Islet precursor cell (in vitro differentiated cells): ENCODE results near the gene ITGB7.
"Not testable (repeated sequence)": the region's sequence is repeated elsewhere in the genome, so short reads cannot be mapped to it uniquely, and the experiment has no call there.

Source experiments
- DNase-seq: peaks from one replicate; pipeline ENCODE4 v3.0.0-alpha.2; 2018

ITGB7 gene

DNA sequence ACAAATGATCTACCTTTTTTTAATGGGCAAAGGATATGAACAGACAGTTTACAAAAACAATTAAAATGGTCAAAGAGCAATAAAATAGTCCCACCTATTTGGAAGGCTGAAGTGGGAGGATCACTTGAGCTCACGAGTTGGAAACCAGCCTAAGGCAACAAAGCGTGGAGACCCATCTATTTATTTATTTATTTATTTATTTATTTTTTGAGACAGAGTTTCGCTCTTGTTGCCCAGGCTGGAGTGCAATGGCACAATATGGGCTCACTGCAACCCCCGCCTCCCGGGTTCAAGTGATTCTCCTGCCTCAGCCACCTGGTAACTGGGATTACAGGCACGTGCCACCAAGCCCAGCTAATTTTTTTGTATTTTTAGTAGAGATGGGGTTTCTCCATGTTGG, 29.6 kb downstream of the ITGB7 start:
- DNase-seq, result peak; percentile 11

GRCh38 chr12:53176750-53177149, 30.3 kb downstream of the ITGB7 start:
- DNase-seq, result no peak

GRCh38 chr12:53174881-53175491, 32.1 kb downstream of the ITGB7 start:
- DNase-seq, result peak; percentile 94

GRCh38 chr12:53173085-53173715, 33.9 kb downstream of the ITGB7 start:
- DNase-seq, result peak; percentile 90

GRCh38 chr12:53172352-53172751, 34.7 kb downstream of the ITGB7 start:
- DNase-seq, result peak; percentile 89

DNA sequence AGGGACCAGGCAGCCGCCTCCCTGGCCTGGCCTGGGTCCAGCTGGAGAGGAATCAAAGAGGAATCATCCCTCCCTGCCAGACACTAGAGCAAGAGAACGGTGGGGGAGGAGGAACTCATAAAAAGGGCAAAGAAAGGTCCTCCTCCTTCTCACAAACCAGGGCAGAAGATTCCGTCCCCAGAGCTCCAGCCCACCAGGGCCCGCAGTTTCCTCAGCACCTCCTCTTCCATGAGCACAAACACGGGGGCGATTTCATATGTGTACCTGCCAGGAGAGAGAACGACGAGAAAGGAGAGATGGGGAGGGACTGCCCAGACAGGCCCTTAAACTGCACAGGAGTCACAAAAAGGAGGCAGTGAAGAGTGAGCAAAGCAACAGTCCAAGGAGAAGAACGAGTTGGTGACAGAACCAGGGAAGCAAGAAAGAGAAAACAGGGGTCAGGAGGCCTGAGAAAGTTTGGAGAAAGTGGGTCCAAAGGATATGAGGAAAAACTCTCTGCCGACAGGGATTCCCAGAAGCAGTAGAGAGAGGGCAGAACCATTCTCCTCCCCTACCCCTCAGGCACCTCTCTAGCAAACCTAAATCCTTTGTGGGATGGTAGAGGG, 35.2 kb downstream of the ITGB7 start:
- DNase-seq, result no peak

- peak; percentile 82 for DNase-seq
Measured at GRCh38 chr12:53170876-53171724, 36.0 kb downstream of the ITGB7 start.

- no peak for DNase-seq
Measured at GRCh38 chr12:53170215-53170614, 36.8 kb downstream of the ITGB7 start.

- DNase-seq, result no peak
Measured at GRCh38 chr12:53169644-53170043, 37.4 kb downstream of the ITGB7 start.

- DNase-seq, result no peak
Measured at GRCh38 chr12:53166837-53167236, 40.2 kb downstream of the ITGB7 start.

- not testable (repeated sequence) for DNase-seq
Measured at GRCh38 chr12:53163008-53163407, 44.0 kb downstream of the ITGB7 start.

- no peak for DNase-seq
Measured at GRCh38 chr12:53161119-53161911, 45.7 kb downstream of the ITGB7 start.

GRCh38 chr12:53160673-53161072, 46.4 kb downstream of the ITGB7 start:
- DNase-seq, result peak; percentile 67

GRCh38 chr12:53160000-53160399, 47.1 kb downstream of the ITGB7 start:
- no peak for DNase-seq

DNA sequence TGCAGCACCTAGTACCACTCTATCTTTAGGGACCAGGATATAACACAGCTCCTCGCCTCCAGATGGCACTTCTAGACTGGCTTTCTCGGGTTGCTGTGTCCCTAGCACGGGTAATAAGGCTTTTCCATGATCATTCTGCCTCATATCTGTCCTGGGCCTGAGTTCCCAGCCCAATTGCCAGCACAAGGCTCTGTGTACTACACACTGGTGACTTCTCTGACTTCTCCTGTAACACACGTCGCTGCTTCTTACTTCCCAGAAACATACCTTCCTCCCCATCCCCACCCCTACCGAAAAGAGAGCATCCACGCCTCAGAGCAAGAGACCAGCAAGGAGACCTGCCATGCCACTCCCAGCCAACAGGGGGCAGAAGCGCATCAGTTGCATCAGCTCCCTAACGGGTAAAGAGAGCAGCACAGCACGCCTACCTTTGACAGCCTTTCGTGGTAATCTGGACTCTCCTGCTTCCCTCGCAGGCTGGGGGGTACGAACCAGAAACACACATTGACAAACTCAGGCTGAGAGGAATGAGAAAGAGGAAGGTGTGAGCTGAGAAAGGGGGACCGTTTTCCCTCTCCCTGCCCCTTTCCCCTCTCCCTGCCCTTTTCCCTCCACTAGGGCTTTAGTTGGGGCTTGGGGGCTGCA, 47.7 kb downstream of the ITGB7 start:
- peak; percentile 95 for DNase-seq

DNA sequence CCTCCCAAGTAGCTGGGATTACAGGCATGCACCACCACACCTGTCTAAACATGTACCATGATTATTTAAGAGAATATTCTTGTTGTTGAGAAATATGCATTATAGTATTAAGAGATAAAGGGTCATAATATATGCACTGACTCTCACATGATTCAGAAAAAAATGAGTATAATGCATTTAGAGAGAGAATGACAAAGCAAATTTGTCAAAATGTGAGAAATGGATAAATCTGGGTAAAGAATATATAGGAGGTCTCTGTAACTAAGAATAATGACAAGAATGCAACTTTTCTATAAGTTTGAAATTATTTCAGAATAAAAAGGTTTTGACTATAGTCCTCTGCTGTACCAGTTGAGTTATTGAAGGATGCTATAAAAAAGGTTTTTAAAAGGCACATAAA, 54.7 kb downstream of the ITGB7 start:
- DNase-seq, result no peak

DNA sequence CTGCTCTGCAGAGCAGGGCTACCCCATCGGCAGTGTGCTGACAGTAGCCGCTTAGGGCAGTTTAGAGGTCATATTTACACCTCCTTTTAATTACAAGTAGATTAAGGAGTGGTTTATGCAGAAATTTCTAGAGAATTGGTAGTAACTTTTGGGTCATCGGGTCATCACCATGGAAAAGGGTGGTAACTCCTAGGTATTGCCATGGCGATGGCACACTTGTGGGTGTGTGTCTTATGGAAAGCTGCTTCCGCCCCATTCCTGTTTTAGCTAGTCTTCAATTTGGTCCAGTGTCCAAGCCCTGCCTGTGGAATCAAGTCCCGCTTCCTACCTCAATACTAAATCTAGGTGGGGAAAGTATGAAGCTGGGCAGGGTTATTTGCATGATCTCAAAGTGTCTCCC, 56.0 kb downstream of the ITGB7 start:
- no peak for DNase-seq

DNA sequence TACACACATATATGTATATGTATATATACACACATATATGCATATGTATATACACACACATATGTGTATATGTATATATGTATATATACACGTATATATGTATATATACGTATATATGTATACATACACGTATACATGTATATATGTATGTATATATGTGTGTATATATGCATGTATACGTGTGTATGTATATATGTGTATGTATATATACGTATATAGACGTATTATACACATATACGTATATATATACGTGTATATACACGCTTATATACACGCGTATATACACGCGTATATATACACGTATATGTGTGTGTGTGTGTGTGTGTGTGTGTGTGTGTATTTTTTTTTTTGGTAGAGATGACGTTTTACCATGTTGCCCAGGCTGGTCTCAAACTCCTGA, 59.4 kb downstream of the ITGB7 start:
- DNase-seq, result no peak

GRCh38 chr12:53147181-53147580, 59.9 kb downstream of the ITGB7 start:
- no peak for DNase-seq

DNA sequence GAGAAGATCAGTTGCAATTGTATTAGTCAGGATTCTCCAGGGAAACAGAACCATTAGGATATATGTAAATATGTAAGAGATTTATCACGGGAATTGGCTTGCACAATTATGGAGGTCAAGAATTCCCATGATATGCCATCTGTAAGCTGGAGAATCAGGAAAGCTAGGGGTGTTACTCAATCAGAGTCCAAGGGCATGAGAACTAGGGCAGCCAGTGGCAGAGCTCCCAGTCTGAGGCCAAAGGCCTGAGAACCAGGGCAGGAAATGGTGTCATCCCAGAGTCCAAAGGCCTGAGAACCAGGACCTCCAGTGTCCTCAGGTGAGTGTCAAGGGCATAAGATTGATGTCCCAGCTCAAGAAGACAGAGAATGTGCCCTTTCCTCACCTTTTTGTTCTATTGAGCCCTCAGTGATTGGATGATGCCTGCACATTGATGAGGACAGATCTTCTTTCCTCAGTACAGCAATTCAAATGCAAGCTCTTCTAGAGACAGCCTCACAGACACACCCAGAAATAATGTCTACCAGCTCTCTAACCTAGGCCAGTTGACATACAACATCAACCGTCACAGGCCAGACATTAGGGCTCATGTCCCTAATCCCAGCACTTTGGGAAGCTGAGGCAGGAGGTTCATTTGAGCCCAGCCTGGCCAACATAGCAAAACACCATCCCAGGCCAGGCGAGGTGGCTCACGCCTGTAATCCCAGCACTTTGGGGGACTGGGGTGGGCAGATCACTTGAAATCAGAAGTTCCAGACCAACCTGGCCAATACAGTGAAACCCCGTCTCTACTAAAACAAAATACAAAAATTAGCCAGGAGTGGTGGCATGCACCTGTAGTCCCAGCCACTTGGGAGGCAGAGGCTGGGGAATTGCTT, 61.4 kb downstream of the ITGB7 start:
- DNase-seq, result no peak

DNA sequence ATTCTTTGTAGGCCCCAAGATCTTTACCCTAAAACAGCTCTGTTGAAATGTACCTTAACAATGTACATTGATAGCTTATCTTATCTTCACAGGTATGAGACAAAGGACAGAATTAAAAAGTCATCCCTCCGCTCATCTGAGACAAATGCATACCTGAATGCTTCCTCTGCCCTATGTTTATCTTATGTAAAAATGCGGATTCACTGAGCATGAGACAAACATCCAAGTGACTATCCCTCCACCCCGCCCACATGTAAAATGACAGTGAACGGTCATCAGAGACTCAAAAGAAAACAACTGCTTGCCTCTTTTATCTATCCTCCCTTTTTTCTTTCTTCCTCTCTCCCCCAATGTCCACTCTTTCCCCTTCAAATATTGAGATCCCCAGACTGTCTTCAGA, 63.7 kb downstream of the ITGB7 start:
- DNase-seq, result no peak
